Prostate gland (tissue), 2 donors: ENCODE data around the gene ZC3H12C. TPM values are rescaled to one million over a fixed set of nuclear protein-coding genes. Genes with fewer than 3 reads are reported as not detected.

ENCODE experiments used
- DNase-seq: peaks from one replicate; pipeline ENCODE4 v3.0.0-alpha.2; 2019; ENCODE audit warnings: low spot score
- H3K27ac ChIP-seq, 2 donors: fragments of 200-600 bp; sonication (generic); 2 replicates each; pipeline ENCODE4 v1.5.1; 2017 to 2019
- H3K27me3 ChIP-seq: fragments of 200-600 bp; sonication (generic); replicated peaks from 2 replicates; pipeline ENCODE4 v1.5.1; 2019; ENCODE audit not compliant: insufficient read depth
- H3K36me3 ChIP-seq, 2 donors: fragments of 200-600 bp; sonication (generic); 1 replicate in 1 of 2; 2 replicates in 1 of 2; pipeline versions ENCODE4 v1.5.1 to v1.8.1; 2017 to 2019
- H3K4me1 ChIP-seq: fragments of 200-600 bp; sonication (generic); replicated peaks from 2 replicates; pipeline ENCODE4 v1.5.1; 2019
- H3K4me3 ChIP-seq, 2 donors: fragments of 200-600 bp; sonication (generic); 2 replicates each; pipeline ENCODE4 v1.5.1; 2017 to 2019
- H3K9me3 ChIP-seq: fragments of 200-600 bp; sonication (generic); 2 replicates; pipeline ENCODE4 v1.5.1; 2017
- POLR2A ChIP-seq: fragments of 450-650 bp; IDR thresholded peaks from one replicate; pipeline ENCODE4 v1.6.1; 2016; ENCODE audit warnings: antibody characterized with exemption, mild to moderate bottlenecking
- POLR2AphosphoS5 ChIP-seq: sonication (generic); formaldehyde crosslinking; IDR thresholded peaks from one replicate; pipeline ENCODE4 v1.6.1; 2017; ENCODE audit warnings: antibody characterized with exemption
- WGBS: methylation state at CpG from one replicate; pipeline ENCODE4 v1.1.5; 2018; 5-methylcytosine and 5-hydroxymethylcytosine counted together
- intact Hi-C: fragments of 100-400 bp; cut with DNase I; formaldehyde crosslinking; loops from one replicate; pipeline ENCODE4 v1.14.2; 2022
- total RNA-seq, 2 donors: library from RNA; depleted of rRNA; stranded (reverse); fragments of >200 nt; gene quantifications; one replicate each; pipeline ENCODE4 v1.1.0, GENCODE V29; 2016
- TF ChIP-seq, protein P1 (sequence below), 4 experiments: fragments of 200-600 bp in 2 of 4; fragments of 450-650 bp in 2 of 4; sonication (generic) in 2 of 4; IDR thresholded peaks; 1 replicate in 3 of 4; 2 replicates in 1 of 4; pipeline ENCODE4 v1.5.1; 2016 to 2019; ENCODE audit warnings: antibody characterized with exemption in 4 of 4, mild to moderate bottlenecking in 2 of 4, moderate library complexity in 2 of 4

Gene ZC3H12C
- total RNA-seq, 2 donors from 2014 or later, result 6.5 to 11.9 TPM

DNA sequence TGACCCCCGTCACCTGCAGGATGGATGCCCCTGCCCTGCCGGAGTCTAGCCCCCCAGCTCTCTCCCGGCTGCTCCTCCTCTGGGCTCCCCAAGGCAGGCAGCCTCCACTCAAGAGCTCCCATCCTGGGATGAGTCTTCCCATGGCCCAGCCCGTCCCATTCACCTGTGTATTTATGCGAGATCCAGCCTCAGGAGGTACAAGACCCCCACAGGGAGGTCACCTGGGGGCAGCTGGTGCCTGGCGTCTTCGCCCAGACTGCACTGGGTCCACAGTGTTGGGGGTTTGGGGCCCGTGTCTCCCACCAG is 43.0 kb upstream of the ZC3H12C start:
- Histone ChIP-seq H3K27ac (no peak overlapping the region), H3K27me3 (no peaks in the 10 kb centered on the region), H3K4me3 (no peak overlapping the region), H3K36me3 (no peaks in the 10 kb centered on the region), H3K9me3 (no peaks in the 10 kb centered on the region), H3K4me1 (no peaks in the 10 kb centered on the region)
- WGBS, result 91% methylated on average over 8 of the region's 8 CpGs
- intact Hi-C loops, result no loop called here
- DNase-seq, result no peak
- TF ChIP-seq, protein P1, sequence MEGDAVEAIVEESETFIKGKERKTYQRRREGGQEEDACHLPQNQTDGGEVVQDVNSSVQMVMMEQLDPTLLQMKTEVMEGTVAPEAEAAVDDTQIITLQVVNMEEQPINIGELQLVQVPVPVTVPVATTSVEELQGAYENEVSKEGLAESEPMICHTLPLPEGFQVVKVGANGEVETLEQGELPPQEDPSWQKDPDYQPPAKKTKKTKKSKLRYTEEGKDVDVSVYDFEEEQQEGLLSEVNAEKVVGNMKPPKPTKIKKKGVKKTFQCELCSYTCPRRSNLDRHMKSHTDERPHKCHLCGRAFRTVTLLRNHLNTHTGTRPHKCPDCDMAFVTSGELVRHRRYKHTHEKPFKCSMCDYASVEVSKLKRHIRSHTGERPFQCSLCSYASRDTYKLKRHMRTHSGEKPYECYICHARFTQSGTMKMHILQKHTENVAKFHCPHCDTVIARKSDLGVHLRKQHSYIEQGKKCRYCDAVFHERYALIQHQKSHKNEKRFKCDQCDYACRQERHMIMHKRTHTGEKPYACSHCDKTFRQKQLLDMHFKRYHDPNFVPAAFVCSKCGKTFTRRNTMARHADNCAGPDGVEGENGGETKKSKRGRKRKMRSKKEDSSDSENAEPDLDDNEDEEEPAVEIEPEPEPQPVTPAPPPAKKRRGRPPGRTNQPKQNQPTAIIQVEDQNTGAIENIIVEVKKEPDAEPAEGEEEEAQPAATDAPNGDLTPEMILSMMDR (IDR thresholded peaks at IDR 0.05), result no peak

DNA sequence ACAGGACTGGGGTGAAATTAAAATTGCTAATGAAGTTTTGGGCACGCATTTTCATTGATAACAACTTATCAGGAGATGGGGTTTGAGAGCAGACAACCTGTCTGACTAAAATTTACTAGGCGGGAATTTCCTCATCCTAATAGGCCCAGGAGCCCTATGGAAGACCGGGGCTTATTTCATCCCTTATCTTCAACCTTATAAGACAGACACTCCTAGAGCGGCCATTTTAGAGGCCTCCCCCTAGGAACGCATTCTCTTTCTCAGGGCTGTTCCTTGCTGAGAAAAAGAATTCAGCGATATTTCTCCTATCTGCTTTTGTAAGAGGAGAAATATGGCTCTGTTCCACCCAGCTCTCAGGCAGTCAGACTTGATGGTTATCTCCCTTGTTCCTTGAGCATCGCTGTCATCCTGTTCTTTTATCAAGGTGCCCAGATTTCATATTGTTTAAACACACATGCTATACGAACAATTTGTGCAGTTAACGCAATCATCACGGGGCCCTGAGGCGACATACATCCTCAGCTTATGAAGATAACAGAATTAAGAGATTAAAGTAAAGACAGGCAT is 39.3 kb upstream of the ZC3H12C start:
- H3K27me3 ChIP-seq, result no peaks in the 10 kb centered on the region
- H3K4me3 ChIP-seq, result no peak overlapping the region
- TF ChIP-seq POLR2AphosphoS5, result no peak
- TF ChIP-seq, protein P1 (IDR thresholded peaks at IDR 0.05), result no peak
- no peak for TF ChIP-seq POLR2A
- H3K27ac ChIP-seq, result no peak overlapping the region
- no peaks in the 10 kb centered on the region for H3K4me1 ChIP-seq
- intact Hi-C loops, result no loop called here
- H3K9me3 ChIP-seq, result no peaks in the 10 kb centered on the region
- H3K36me3 ChIP-seq, result no peaks in the 10 kb centered on the region
- no peak for DNase-seq
- 91% methylated on average over 11 of the region's 11 CpGs for WGBS

DNA sequence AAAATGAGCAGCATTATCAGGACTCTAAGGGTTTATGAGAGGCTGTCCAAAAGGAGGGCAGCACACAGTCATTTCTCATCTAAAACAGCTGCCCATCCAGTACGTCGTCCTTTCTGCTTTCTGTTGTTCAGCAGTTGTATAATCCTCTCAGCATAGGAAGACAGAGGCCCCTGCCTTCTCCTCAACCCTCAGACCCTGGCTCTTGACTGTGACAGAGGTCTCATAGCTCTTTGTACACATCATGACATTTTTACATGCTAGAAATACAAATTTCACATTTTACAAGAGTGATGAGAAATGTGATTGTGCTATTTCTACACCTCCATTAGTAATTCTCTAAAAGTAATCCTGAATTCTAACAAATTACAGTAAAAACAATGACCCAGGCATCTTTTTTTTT is 36.2 kb upstream of the ZC3H12C start:
- H3K9me3 ChIP-seq, result no peaks in the 10 kb centered on the region
- DNase-seq, result no peak
- H3K27ac ChIP-seq, result no peak overlapping the region
- H3K27me3 ChIP-seq, result no peaks in the 10 kb centered on the region
- intact Hi-C loops, result no loop called here
- no peaks in the 10 kb centered on the region for H3K4me1 ChIP-seq
- H3K4me3 ChIP-seq, result no peak overlapping the region
- no peaks in the 10 kb centered on the region for H3K36me3 ChIP-seq
- 71% methylated on average over 2 of the region's 2 CpGs for WGBS
- TF ChIP-seq, protein P1 (IDR thresholded peaks at IDR 0.05), result no peak
- TF ChIP-seq POLR2AphosphoS5 (no peak), POLR2A (no peak)

GRCh38 chr11:110059706-110060463 is 33.3 kb upstream of the ZC3H12C start:
- H3K27ac ChIP-seq, result no peak overlapping the region
- WGBS, result 38% methylated on average over 2 of the region's 2 CpGs
- no peak for TF ChIP-seq POLR2A
- TF ChIP-seq, protein P1 (IDR thresholded peaks at IDR 0.05), result no peak
- no peak for TF ChIP-seq POLR2AphosphoS5
- no peak overlapping the region for H3K4me3 ChIP-seq
- no peaks in the 10 kb centered on the region for H3K27me3 ChIP-seq
- H3K4me1 ChIP-seq, result no peaks in the 10 kb centered on the region
- H3K36me3 ChIP-seq, result no peaks in the 10 kb centered on the region
- no peak for DNase-seq
- H3K9me3 ChIP-seq, result no peaks in the 10 kb centered on the region
- intact Hi-C loops, result no loop called here

DNA sequence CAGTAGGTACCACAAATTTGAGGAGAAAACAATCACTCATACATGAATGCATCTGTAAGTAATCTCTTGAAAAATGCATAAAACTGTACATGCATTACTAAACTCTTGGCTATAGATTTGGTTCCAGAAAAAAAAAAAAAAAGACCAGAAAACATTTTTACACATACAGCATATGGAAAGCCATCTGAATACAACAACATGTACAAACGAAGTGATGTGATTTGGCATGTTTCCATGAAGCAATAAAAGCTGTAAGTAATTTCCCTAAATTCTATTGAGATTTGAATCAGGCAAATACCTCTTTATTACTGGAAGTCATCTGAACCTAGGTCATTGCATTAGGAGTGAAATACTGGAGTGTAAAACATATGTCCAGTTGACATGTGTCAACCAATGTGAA is 31.9 kb upstream of the ZC3H12C start:
- 42% methylated on average over 1 of the region's 1 CpG for WGBS
- Histone ChIP-seq H3K27ac (no peak overlapping the region), H3K36me3 (no peaks in the 10 kb centered on the region), H3K27me3 (no peaks in the 10 kb centered on the region), H3K9me3 (no peaks in the 10 kb centered on the region), H3K4me3 (no peak overlapping the region), H3K4me1 (no peaks in the 10 kb centered on the region)
- TF ChIP-seq POLR2AphosphoS5 (no peak), POLR2A (no peak)
- TF ChIP-seq, protein P1 (IDR thresholded peaks at IDR 0.05), result no peak
- intact Hi-C loops, result no loop called here
- no peak for DNase-seq
